Measurements from ENCODE around the gene FOXA1. TPM values are rescaled to one million over a fixed set of nuclear protein-coding genes. Genes with fewer than 3 reads are reported as not detected.

FOXA1 gene
- total and polyA plus RNA-seq, 2 of the 4 experiments (the other 2 are of a cell fraction), result 0.18 to 0.31 TPM

DNA sequence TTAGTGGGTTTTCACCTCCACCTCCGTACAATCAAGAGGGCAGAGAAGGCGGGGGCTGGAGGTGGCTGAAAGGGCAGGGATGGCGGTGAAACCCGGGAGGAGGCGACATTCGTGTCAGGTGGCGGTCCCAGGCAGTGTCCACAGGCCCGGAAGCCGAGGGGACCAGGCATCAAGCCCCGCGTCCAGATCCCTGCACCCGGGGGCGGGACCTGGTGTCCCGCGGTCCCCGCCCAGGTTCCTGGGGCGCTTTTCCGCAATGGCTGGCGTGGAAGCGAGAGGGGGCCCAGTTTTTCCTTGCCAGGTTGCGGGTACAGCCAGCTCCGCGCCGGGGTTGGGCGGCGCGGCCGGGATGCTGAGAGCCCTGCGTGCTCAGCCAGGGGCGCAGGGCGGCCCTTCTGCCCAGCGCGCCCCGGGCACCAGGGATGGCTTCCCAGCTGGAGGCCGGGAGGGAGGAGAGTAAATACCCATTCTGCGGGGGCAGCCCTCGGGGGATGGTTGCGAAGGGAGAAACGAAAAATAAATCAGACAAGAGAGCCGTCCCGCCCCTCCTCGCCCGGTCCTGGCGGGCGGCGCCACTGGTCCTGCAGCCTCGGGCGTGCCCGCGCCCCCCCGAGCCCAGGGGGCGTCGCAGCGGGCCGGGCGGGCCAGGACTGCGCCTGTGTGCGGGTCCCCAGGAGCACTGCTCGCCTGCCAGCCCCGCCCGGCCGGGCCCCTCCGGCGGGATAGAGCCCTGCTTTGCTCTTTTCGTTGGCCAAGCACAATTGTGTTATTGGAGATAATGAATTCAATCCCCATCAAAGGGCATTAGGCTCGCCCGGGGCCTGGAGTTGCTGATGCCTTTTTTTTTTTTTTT is 11.5 kb downstream of the FOXA1 start:
- H3K79me1 ChIP-seq (ENCODE audit: low read depth in 1 of 2, low read length in 2 of 2), result no peaks in the 10 kb centered on the region

More for the DNA sequence above, 11.5 kb downstream of the FOXA1 start:
- Histone ChIP-seq H4K20me1 (ENCODE audit: insufficient read depth, low read length) (peaks cover 8% of the 10 kb centered on the region; the same call in 1 of the 2 replicates), H4K5ac (ENCODE audit: low read depth, low read length) (no peak overlapping the region), H2BK5ac (ENCODE audit: low read depth, low read length, poor library complexity, severe bottlenecking) (no peak overlapping the region), H3K9me1 (ENCODE audit: insufficient read depth, low read length) (no peaks in the 10 kb centered on the region), H3K4me3 (ENCODE audit: insufficient read depth, low read depth, low read length) (peak overlapping the region; percentile 10; the same call in 1 of the 2 replicates), H3K27me3 (ENCODE audit: control insufficient read depth, insufficient read depth, low read length) (peaks cover 63% of the 10 kb centered on the region), H3K18ac (ENCODE audit: low read depth, low read length) (no peak overlapping the region), H3K4me2 (ENCODE audit: low read depth, low read length) (peak overlapping the region; percentile 14; the same call in 1 of the 2 replicates), H3K14ac (replicated peaks; ENCODE audit: low read depth, low read length) (no peak overlapping the region), H3K36me3 (ENCODE audit: control insufficient read depth, insufficient read depth, low read length) (no peaks in the 10 kb centered on the region), H2BK120ac (ENCODE audit: low read depth, low read length) (no peak overlapping the region), H2BK20ac (ENCODE audit: low read depth, low read length) (no peak overlapping the region), H3K4me1 (ENCODE audit: control insufficient read depth, insufficient read depth, low read length) (peaks cover 3% of the 10 kb centered on the region; the same call in 1 of the 2 replicates), H3K9me3 (ENCODE audit: control insufficient read depth, insufficient read depth, low read length) (peaks cover 11% of the 10 kb centered on the region; the same call in 1 of the 2 replicates), H2AK9ac (replicated peaks; ENCODE audit: low read depth, low read length, poor library complexity) (no peak overlapping the region), H3K4ac (ENCODE audit: low read depth, low read length) (no peak overlapping the region), H4K91ac (ENCODE audit: insufficient read depth, low read depth, low read length) (no peak overlapping the region), H3K9ac (ENCODE audit: low read depth, low read length) (no peak overlapping the region), H3K56ac (ENCODE audit: extremely low read depth, insufficient read depth, low read length) (no peak overlapping the region), H4K8ac (ENCODE audit: low read depth in 2 of 2, low read length in 2 of 2) (no peak overlapping the region), H2AFZ (replicated peaks; ENCODE audit: low read length, poor library complexity) (peak overlapping the region; percentile 59), H2AK5ac (ENCODE audit: low read depth, low read length) (no peak overlapping the region), H2BK15ac (ENCODE audit: low read depth, low read length) (no peak overlapping the region), H3K27ac (ENCODE audit: insufficient read depth, low read length) (no peak overlapping the region), H3K23ac (ENCODE audit: low read depth, low read length) (no peak overlapping the region)
- dilution Hi-C loops (cut with HindIII; ENCODE audit: low sequenced_read_pairs, unreplicated experiment), result no loop called here
- DNase-seq (no peak), ATAC-seq (ENCODE audit: low read depth) (peak; percentile 55)
- intact Hi-C loops (cut with micrococcal nuclease), result no loop called here
- 5% methylated on average over 11 of the region's 67 CpGs; no CpG with 5 or more reads in 1 of the 2 experiments for WGBS, 2 experiments (ENCODE audit: extremely low coverage in 2 of 2, insufficient read length in 1 of 2)
- BruUV-seq (replicated peaks), result no TSS peak
- in situ Hi-C loops (cut with MboI; ENCODE audit: low sequenced_read_pairs), result loop anchor here (10.0 kb wide), 1 partner anchor 339 kb away; no protein-coding TSS in a partner anchor
- ChIA-PET POLR2A (ENCODE audit: unreplicated experiment) (interaction anchor here (0.5 kb wide), 1 partner anchor 22 kb away, joined by 3 read pairs; no protein-coding TSS in a partner anchor), CTCF (no interaction called here)
- TF ChIP-seq SMC3 (IDR thresholded peaks at IDR 0.05; ENCODE audit: low read depth, low read length), result no peak
- TF ChIP-seq MXI1 (IDR thresholded peaks at IDR 0.05; ENCODE audit: borderline replicate concordance, low read depth, low read length), result no peak
- TF ChIP-seq, protein P1, sequence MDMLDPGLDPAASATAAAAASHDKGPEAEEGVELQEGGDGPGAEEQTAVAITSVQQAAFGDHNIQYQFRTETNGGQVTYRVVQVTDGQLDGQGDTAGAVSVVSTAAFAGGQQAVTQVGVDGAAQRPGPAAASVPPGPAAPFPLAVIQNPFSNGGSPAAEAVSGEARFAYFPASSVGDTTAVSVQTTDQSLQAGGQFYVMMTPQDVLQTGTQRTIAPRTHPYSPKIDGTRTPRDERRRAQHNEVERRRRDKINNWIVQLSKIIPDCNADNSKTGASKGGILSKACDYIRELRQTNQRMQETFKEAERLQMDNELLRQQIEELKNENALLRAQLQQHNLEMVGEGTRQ (IDR thresholded peaks at IDR 0.05; ENCODE audit: low read depth, low read length), result no peak
- no peak for TF ChIP-seq RAD21 (IDR thresholded peaks at IDR 0.05; ENCODE audit: low read length)
- TF ChIP-seq CHD1 (IDR thresholded peaks at IDR 0.05; ENCODE audit: low read depth, low read length), result no peak
- no peak for TF ChIP-seq NFE2L2 (IDR thresholded peaks at IDR 0.05; ENCODE audit: low read depth, low read length)
- TF ChIP-seq MAZ (IDR thresholded peaks at IDR 0.05; ENCODE audit: borderline replicate concordance, low read depth, low read length), result no peak
- TF ChIP-seq RCOR1 (IDR thresholded peaks at IDR 0.05; ENCODE audit: insufficient replicate concordance, low read length), result no peak
- TF ChIP-seq, protein P2, sequence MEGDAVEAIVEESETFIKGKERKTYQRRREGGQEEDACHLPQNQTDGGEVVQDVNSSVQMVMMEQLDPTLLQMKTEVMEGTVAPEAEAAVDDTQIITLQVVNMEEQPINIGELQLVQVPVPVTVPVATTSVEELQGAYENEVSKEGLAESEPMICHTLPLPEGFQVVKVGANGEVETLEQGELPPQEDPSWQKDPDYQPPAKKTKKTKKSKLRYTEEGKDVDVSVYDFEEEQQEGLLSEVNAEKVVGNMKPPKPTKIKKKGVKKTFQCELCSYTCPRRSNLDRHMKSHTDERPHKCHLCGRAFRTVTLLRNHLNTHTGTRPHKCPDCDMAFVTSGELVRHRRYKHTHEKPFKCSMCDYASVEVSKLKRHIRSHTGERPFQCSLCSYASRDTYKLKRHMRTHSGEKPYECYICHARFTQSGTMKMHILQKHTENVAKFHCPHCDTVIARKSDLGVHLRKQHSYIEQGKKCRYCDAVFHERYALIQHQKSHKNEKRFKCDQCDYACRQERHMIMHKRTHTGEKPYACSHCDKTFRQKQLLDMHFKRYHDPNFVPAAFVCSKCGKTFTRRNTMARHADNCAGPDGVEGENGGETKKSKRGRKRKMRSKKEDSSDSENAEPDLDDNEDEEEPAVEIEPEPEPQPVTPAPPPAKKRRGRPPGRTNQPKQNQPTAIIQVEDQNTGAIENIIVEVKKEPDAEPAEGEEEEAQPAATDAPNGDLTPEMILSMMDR (conservative IDR thresholded peaks at IDR 0.05; ENCODE audit: low read depth, low read length), result no peak
- no peak for TF ChIP-seq BHLHE40 (IDR thresholded peaks at IDR 0.05; ENCODE audit: low read depth, low read length)
- TF ChIP-seq MAFK (IDR thresholded peaks at IDR 0.05; ENCODE audit: low read depth, low read length), result no peak
- TF ChIP-seq, protein P3, sequence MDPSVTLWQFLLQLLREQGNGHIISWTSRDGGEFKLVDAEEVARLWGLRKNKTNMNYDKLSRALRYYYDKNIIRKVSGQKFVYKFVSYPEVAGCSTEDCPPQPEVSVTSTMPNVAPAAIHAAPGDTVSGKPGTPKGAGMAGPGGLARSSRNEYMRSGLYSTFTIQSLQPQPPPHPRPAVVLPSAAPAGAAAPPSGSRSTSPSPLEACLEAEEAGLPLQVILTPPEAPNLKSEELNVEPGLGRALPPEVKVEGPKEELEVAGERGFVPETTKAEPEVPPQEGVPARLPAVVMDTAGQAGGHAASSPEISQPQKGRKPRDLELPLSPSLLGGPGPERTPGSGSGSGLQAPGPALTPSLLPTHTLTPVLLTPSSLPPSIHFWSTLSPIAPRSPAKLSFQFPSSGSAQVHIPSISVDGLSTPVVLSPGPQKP (IDR thresholded peaks at IDR 0.05; ENCODE audit: borderline replicate concordance, low read depth, low read length), result no peak
- TF ChIP-seq CEBPB (IDR thresholded peaks at IDR 0.05; ENCODE audit: low read depth, low read length), result no peak
- TF ChIP-seq POLR2A (IDR thresholded peaks at IDR 0.05; ENCODE audit: low read depth, low read length), result no peak
